HepG2 (cell line): ENCODE measurements around the gene XCR1.

Experiments
- FOXA3 ChIP-seq: IDR thresholded peaks from 2 replicates; pipeline ENCODE4 v1.6.1; 2016; ENCODE audit warnings: missing genetic modification reagents, missing compliant biosample characterization
- HDAC1 ChIP-seq: sonication (generic); formaldehyde crosslinking; IDR thresholded peaks from 2 replicates; pipeline ENCODE4 v1.5.1; 2020; ENCODE audit warnings: mild to moderate bottlenecking, missing genetic modification reagents
- NR3C1 ChIP-seq: sonication (generic); formaldehyde crosslinking; IDR thresholded peaks from 2 replicates; pipeline ENCODE4 v1.4.0; 2020; ENCODE audit warnings: missing genetic modification reagents
- SUZ12 ChIP-seq: fragments of 150-350 bp; IDR thresholded peaks from 2 replicates; pipeline ENCODE4 v1.6.1; 2014; ENCODE audit warnings: low read depth, low read length
- TCF7L2 ChIP-seq: IDR thresholded peaks from 2 replicates; pipeline ENCODE4 v1.6.1; 2011; ENCODE audit warnings: mild to moderate bottlenecking, low read depth, low read length, moderate library complexity

DNA sequence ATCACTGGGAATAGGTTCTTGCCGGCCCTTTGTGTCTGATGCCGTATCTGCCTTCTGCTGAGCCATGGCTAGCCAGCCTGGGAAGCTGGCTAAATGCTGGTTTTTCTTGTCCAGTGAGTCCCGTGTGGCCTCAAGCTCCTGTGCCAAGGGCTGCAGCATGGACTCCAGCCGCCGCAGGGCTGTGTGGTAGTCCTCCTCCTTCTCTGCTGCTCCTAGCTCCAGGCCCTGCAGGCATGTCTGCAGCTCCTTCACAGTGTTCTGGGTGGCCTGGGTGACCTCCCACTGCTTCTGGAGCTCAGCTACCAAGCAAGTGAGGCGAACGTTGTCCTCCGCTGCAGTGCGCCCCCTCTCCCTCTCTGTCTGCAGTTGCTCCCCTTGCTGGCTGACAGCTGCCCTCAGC, 59.1 kb downstream of the XCR1 start:
- no peak for TF ChIP-seq HDAC1
- TF ChIP-seq SUZ12 = no peak
- TF ChIP-seq TCF7L2 = no peak
- TF ChIP-seq FOXA3 (CRISPR knock-in tag) = no peak
- no peak for TF ChIP-seq NR3C1 (CRISPR knock-in tag)
